ENCODE results near the gene COMTD1.

- TF ChIP-seq CTCF (conservative IDR thresholded peaks at IDR 0.05; ENCODE audit: low read length) (no peak), EZH2phosphoT487 (IDR thresholded peaks at IDR 0.05; ENCODE audit: borderline replicate concordance, low read depth, low read length) (no peak)
These were observed 48.1 kb upstream of the COMTD1 start for GRCh38 chr10:75283671-75284470.
